Head of caudate nucleus (tissue), 42 donors: ENCODE data around the gene PCNX2.
"Not testable (repeated sequence)": the region's sequence is repeated elsewhere in the genome, so short reads cannot be mapped to it uniquely, and the experiment has no call there.

Experiments
- DNase-seq, 42 donors: peaks; one replicate each; pipeline versions ENCODE4 v3.0.0 to v3.0.0-alpha.2; 2020 to 2021; ENCODE audit warnings: mixed read lengths in 7 of 42
- intact Hi-C: fragments of 100-400 bp; cut with DNase I; formaldehyde crosslinking; loops from one replicate; pipeline ENCODE4 v1.15.0; 2022

Gene PCNX2

GRCh38 chr1:233127157-233127556, 168.4 kb downstream of the PCNX2 start:
- peak in 27 of 42 donors; percentile 12 to 73 (median 43) for DNase-seq
- intact Hi-C loops: no loop called here

- no peak for DNase-seq
- intact Hi-C loops: no loop called here
Measured at GRCh38 chr1:233122779-233123178, 172.7 kb downstream of the PCNX2 start.

- DNase-seq: no peak
- intact Hi-C loops: no loop called here
Measured at GRCh38 chr1:233121947-233122559, 173.5 kb downstream of the PCNX2 start.

GRCh38 chr1:233114860-233115259, 180.7 kb downstream of the PCNX2 start:
- DNase-seq: no peak
- intact Hi-C loops: no loop called here

GRCh38 chr1:233114159-233114558, 181.4 kb downstream of the PCNX2 start:
- DNase-seq: no peak
- intact Hi-C loops: no loop called here

- peak in 38 of 42 donors; percentile 7 to 75 (median 34) for DNase-seq
- intact Hi-C loops: no loop called here
Measured at GRCh38 chr1:233113009-233113879, 182.3 kb downstream of the PCNX2 start.

GRCh38 chr1:233112186-233113008, 183.1 kb downstream of the PCNX2 start:
- DNase-seq: no peak
- intact Hi-C loops: no loop called here

GRCh38 chr1:233111731-233112130, 183.8 kb downstream of the PCNX2 start:
- intact Hi-C loops: no loop called here
- no peak for DNase-seq

- intact Hi-C loops: no loop called here
- no peak for DNase-seq
Measured at GRCh38 chr1:233109096-233109495, 186.4 kb downstream of the PCNX2 start.

- DNase-seq, intact Hi-C loops: not testable (repeated sequence)
Measured at GRCh38 chr1:233107716-233108130, 187.8 kb downstream of the PCNX2 start.

GRCh38 chr1:233107130-233107660, 188.3 kb downstream of the PCNX2 start:
- intact Hi-C loops: no loop called here
- DNase-seq: no peak

- DNase-seq: no peak
- intact Hi-C loops: no loop called here
Measured at GRCh38 chr1:233105225-233105624, 190.3 kb downstream of the PCNX2 start.

GRCh38 chr1:233102341-233102740, 193.2 kb downstream of the PCNX2 start:
- DNase-seq: no peak
- intact Hi-C loops: no loop called here

- no peak for DNase-seq
- intact Hi-C loops: no loop called here
Measured at GRCh38 chr1:233097959-233098580, 197.5 kb downstream of the PCNX2 start.

GRCh38 chr1:233097546-233097945, 198.0 kb downstream of the PCNX2 start:
- intact Hi-C loops: no loop called here
- DNase-seq: no peak

- peak in 1 of 42 donors; percentile 3 for DNase-seq
- intact Hi-C loops: no loop called here
Measured at GRCh38 chr1:233094691-233095090, 200.8 kb downstream of the PCNX2 start.

- no peak for DNase-seq
- intact Hi-C loops: no loop called here
Measured at GRCh38 chr1:233094269-233094668, 201.3 kb downstream of the PCNX2 start.

- DNase-seq: no peak
- intact Hi-C loops: no loop called here
Measured at GRCh38 chr1:233090746-233091494, 204.6 kb downstream of the PCNX2 start.
